Keratinocyte (primary cell): ENCODE measurements around the gene KLF11.

ENCODE experiments used
- EZH2 ChIP-seq: IDR thresholded peaks from one replicate; pipeline ENCODE4 v1.6.1; 2012; ENCODE audit warnings: inconsistent platforms, mild to moderate bottlenecking, low read length, moderate library complexity
- TF ChIP-seq, protein P1 (sequence below), 3 experiments: IDR thresholded peaks in 1 of 3; conservative IDR thresholded peaks in 1 of 3; optimal IDR thresholded peaks in 1 of 3; 2 replicates in 2 of 3; 3 replicates in 1 of 3; pipeline versions ENCODE3 to v1.5.1; 2011; ENCODE audit warnings: low read length in 3 of 3, mild to moderate bottlenecking in 3 of 3, moderate library complexity in 2 of 3, control low read depth in 1 of 3, inconsistent platforms in 1 of 3; ENCODE audit not compliant: insufficient read depth in 2 of 3; ENCODE audit errors: extremely low read depth in 1 of 3

DNA sequence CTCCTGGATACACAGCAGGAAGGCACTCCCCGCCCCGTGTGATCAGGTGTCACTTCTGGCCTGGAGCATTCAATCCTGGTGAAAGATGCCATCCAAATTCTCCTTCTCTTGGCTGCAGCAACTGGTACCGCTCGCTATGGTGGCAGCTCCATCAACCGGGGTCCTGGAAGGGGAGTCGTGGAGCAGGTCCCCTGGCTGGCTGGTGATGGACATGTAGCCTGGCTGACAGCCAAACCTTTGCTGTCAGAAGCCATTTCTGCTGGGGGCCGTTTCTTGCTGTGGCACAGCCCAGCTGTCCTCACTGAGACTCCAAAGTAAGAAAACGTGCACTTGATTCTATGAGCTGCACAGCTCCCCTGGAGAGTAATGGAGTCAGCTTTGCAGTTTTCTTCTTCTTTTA lies 44.0 kb downstream of the KLF11 start:
- TF ChIP-seq, protein P1, sequence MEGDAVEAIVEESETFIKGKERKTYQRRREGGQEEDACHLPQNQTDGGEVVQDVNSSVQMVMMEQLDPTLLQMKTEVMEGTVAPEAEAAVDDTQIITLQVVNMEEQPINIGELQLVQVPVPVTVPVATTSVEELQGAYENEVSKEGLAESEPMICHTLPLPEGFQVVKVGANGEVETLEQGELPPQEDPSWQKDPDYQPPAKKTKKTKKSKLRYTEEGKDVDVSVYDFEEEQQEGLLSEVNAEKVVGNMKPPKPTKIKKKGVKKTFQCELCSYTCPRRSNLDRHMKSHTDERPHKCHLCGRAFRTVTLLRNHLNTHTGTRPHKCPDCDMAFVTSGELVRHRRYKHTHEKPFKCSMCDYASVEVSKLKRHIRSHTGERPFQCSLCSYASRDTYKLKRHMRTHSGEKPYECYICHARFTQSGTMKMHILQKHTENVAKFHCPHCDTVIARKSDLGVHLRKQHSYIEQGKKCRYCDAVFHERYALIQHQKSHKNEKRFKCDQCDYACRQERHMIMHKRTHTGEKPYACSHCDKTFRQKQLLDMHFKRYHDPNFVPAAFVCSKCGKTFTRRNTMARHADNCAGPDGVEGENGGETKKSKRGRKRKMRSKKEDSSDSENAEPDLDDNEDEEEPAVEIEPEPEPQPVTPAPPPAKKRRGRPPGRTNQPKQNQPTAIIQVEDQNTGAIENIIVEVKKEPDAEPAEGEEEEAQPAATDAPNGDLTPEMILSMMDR (optimal IDR thresholded peaks at IDR 0.05 in 1 of 3, IDR thresholded peaks at IDR 0.05 in 1 of 3, conservative IDR thresholded peaks at IDR 0.05 in 1 of 3; ENCODE audit: extremely low read depth in 1 of 3, insufficient read depth in 2 of 3, low read length in 3 of 3) = no peak
- TF ChIP-seq EZH2 = no peak
